GM19438 (cell line): ENCODE results near the gene STAU1.
"Not testable (repeated sequence)": the region's sequence is repeated elsewhere in the genome, so short reads cannot be mapped to it uniquely, and the experiment has no call there.

Experiments used
- ATAC-seq: cut with Tn5 transposase; IDR thresholded peaks from one replicate; pipeline ENCODE4 v1.9.1; 2021; ENCODE audit warnings: low read depth; ENCODE audit not compliant: unreplicated experiment

STAU1 gene

GRCh38 chr20:49133571-49133970, 54.6 kb downstream of the STAU1 start:
- no peak for ATAC-seq

GRCh38 chr20:49132995-49133478, 55.1 kb downstream of the STAU1 start:
- ATAC-seq, result no peak

GRCh38 chr20:49123982-49124381, 64.2 kb downstream of the STAU1 start:
- no peak for ATAC-seq

- ATAC-seq, result no peak
Measured at GRCh38 chr20:49122920-49123319, 65.2 kb downstream of the STAU1 start.

GRCh38 chr20:49119988-49120387, 68.1 kb downstream of the STAU1 start:
- ATAC-seq, result no peak

GRCh38 chr20:49118307-49118706, 69.8 kb downstream of the STAU1 start:
- ATAC-seq, result no peak

- no peak for ATAC-seq
Measured at GRCh38 chr20:49115564-49115963, 72.6 kb downstream of the STAU1 start.

- no peak for ATAC-seq
Measured at GRCh38 chr20:49112596-49113274, 75.4 kb downstream of the STAU1 start.

GRCh38 chr20:49110767-49111694, 77.1 kb downstream of the STAU1 start:
- ATAC-seq, result no peak

GRCh38 chr20:49106328-49106727, 81.8 kb downstream of the STAU1 start:
- ATAC-seq, result no peak

GRCh38 chr20:49104979-49105547, 83.1 kb downstream of the STAU1 start:
- ATAC-seq, result not testable (repeated sequence)

- ATAC-seq, result no peak
Measured at GRCh38 chr20:49104365-49104648, 83.8 kb downstream of the STAU1 start.

GRCh38 chr20:49103647-49104364, 84.3 kb downstream of the STAU1 start:
- no peak for ATAC-seq

- no peak for ATAC-seq
Measured at GRCh38 chr20:49103019-49103418, 85.1 kb downstream of the STAU1 start.

- no peak for ATAC-seq
Measured at GRCh38 chr20:49100972-49101371, 87.2 kb downstream of the STAU1 start.

GRCh38 chr20:49100292-49100691, 87.8 kb downstream of the STAU1 start:
- not testable (repeated sequence) for ATAC-seq

- no peak for ATAC-seq
Measured at GRCh38 chr20:49099011-49099410, 89.1 kb downstream of the STAU1 start.

- ATAC-seq, result no peak
Measured at GRCh38 chr20:49098136-49098535, 90.0 kb downstream of the STAU1 start.

GRCh38 chr20:49097159-49097558, 91.0 kb downstream of the STAU1 start:
- no peak for ATAC-seq

- no peak for ATAC-seq
Measured at GRCh38 chr20:49096203-49096730, 91.9 kb downstream of the STAU1 start.

GRCh38 chr20:49091762-49092161, 96.4 kb downstream of the STAU1 start:
- no peak for ATAC-seq
